Measurements from ENCODE around the gene ITPR1.

GRCh38 chr3:4672725-4673275 is 179.7 kb downstream of the ITPR1 start:
- TF ChIP-seq POLR2AphosphoS5 (IDR thresholded peaks at IDR 0.05; ENCODE audit: low read depth, low read length), result no peak
- no peak for TF ChIP-seq CTCF (IDR thresholded peaks at IDR 0.05)
- no peak for TF ChIP-seq SIN3A (IDR thresholded peaks at IDR 0.05; ENCODE audit: borderline replicate concordance, insufficient read depth, low read depth, low read length)
- TF ChIP-seq REST (IDR thresholded peaks at IDR 0.05; ENCODE audit: insufficient read depth in 1 of 2, low read depth in 2 of 2, low read length in 1 of 2), result no peak

All from Panc1 (cell line).